Measurements from ENCODE around the gene LRRC43. TPM values are rescaled to one million over a fixed set of nuclear protein-coding genes. Genes with fewer than 3 reads are reported as not detected.

LRRC43 gene
- total RNA-seq, 4 donors from 2014 or later: 2.4 to 3.3 TPM; not detected in 2

GRCh38 chr12:122245553-122245952, 62.6 kb downstream of the LRRC43 start:
- no peak for DNase-seq
- TF ChIP-seq POLR2A (IDR thresholded peaks at IDR 0.05) (no peak), CTCF (IDR thresholded peaks at IDR 0.05) (no peak)
- Histone ChIP-seq H3K36me3 (no peaks in the 10 kb centered on the region), H3K27me3 (no peaks in the 10 kb centered on the region), H3K4me1 (no peaks in the 10 kb centered on the region), H3K9me3 (no peaks in the 10 kb centered on the region), H3K27ac (no peak overlapping the region), H3K4me3 (no peak overlapping the region)
- intact Hi-C loops (cut with DNase I; ENCODE audit: low total_unique reads): no loop called here

GRCh38 chr12:122250047-122250446, 67.1 kb downstream of the LRRC43 start:
- Histone ChIP-seq H3K4me3 (no peak overlapping the region), H3K36me3 (no peaks in the 10 kb centered on the region), H3K27me3 (no peaks in the 10 kb centered on the region), H3K9me3 (no peaks in the 10 kb centered on the region), H3K27ac (no peak overlapping the region), H3K4me1 (no peaks in the 10 kb centered on the region)
- no peak for DNase-seq
- TF ChIP-seq POLR2A (IDR thresholded peaks at IDR 0.05) (no peak), CTCF (IDR thresholded peaks at IDR 0.05) (no peak)
- intact Hi-C loops (cut with DNase I; ENCODE audit: low total_unique reads): no loop called here

GRCh38 chr12:122250536-122250935, 67.6 kb downstream of the LRRC43 start:
- Histone ChIP-seq H3K27me3 (no peaks in the 10 kb centered on the region), H3K4me1 (no peaks in the 10 kb centered on the region), H3K36me3 (no peaks in the 10 kb centered on the region), H3K9me3 (no peaks in the 10 kb centered on the region), H3K27ac (no peak overlapping the region), H3K4me3 (no peak overlapping the region)
- TF ChIP-seq POLR2A (IDR thresholded peaks at IDR 0.05) (no peak), CTCF (IDR thresholded peaks at IDR 0.05) (no peak)
- intact Hi-C loops (cut with DNase I; ENCODE audit: low total_unique reads): no loop called here
- DNase-seq: no peak

Small RNA genes within 50 kb of the gene (small RNA-seq; reads per million reads assigned to genes)
- gene DIABLO: not detected

Other genes with a start within 250 kb of the LRRC43 start
- gene BCL7A, start 161.2 kb upstream of the LRRC43 start, total RNA-seq: 10 to 100 TPM in 1 of 4 donors, 1 to 10 TPM in 1, under 1 TPM in 2; 0.26 to 12.2 (median 4.2) TPM
- gene MLXIP, start 104.4 kb upstream of the LRRC43 start, total RNA-seq: 10 to 100 TPM; 21.5 to 88.7 (median 24.7) TPM
- not detected for gene IL31, start 8.9 kb upstream of the LRRC43 start, total RNA-seq
- under 1 TPM in 1 of 4 donors, not detected in 3; 0.14 TPM for gene B3GNT4, start 20.6 kb downstream of the LRRC43 start, total RNA-seq
- 10 to 100 TPM; 46.2 to 68.9 (median 53.9) TPM for gene DIABLO, start 42.9 kb downstream of the LRRC43 start, total RNA-seq
- gene VPS33A, start 83.4 kb downstream of the LRRC43 start, total RNA-seq: 10 to 100 TPM in 2 of 4 donors, 1 to 10 TPM in 2; 3.3 to 20.8 (median 12.9) TPM
- 100 to 1,000 TPM in 2 of 4 donors, 10 to 100 TPM in 2; 48.2 to 134 (median 96.8) TPM for gene CLIP1, start 239.5 kb downstream of the LRRC43 start, total RNA-seq

Measured in uterus (tissue), 4 donors.